Brain microvascular endothelial cell (primary cell): ENCODE results near the gene SLC6A16.

Experiments used
- DNase-seq: peaks from one replicate; pipeline ENCODE4 v3.0.0-alpha.2; 2020
- H3K27ac ChIP-seq: fragments of 250-450 bp; sonication (Bioruptor Pico); 2 replicates; pipeline ENCODE4 v1.5.1; 2020; ENCODE audit warnings: mild to moderate bottlenecking, moderate library complexity
- H3K27me3 ChIP-seq: fragments of 250-450 bp; sonication (Bioruptor Pico); replicated peaks from 2 replicates; pipeline ENCODE4 v1.5.1; 2020; ENCODE audit warnings: mild to moderate bottlenecking
- H3K36me3 ChIP-seq: fragments of 250-450 bp; sonication (Bioruptor Pico); replicated peaks from 2 replicates; pipeline ENCODE4 v1.5.1; 2020; ENCODE audit warnings: mild to moderate bottlenecking
- H3K4me3 ChIP-seq: 2 replicates; pipeline ENCODE4 v1.5.1; 2011; ENCODE audit warnings: low read depth, mild to moderate bottlenecking, control low read depth, low read length, moderate library complexity
- in situ Hi-C: cut with HindIII; loops from 2 replicates; pipeline ENCODE4 v1.10.0; 2017; ENCODE audit warnings: low sequenced_read_pairs, low pct_ligation_motif_present
- TF ChIP-seq, protein P1 (sequence below): IDR thresholded peaks from 2 replicates; pipeline ENCODE4 v1.5.1; 2011; ENCODE audit warnings: low read depth, mild to moderate bottlenecking, moderate library complexity, low read length, control low read depth, inconsistent platforms; ENCODE audit errors: missing control alignments

Gene SLC6A16

DNA sequence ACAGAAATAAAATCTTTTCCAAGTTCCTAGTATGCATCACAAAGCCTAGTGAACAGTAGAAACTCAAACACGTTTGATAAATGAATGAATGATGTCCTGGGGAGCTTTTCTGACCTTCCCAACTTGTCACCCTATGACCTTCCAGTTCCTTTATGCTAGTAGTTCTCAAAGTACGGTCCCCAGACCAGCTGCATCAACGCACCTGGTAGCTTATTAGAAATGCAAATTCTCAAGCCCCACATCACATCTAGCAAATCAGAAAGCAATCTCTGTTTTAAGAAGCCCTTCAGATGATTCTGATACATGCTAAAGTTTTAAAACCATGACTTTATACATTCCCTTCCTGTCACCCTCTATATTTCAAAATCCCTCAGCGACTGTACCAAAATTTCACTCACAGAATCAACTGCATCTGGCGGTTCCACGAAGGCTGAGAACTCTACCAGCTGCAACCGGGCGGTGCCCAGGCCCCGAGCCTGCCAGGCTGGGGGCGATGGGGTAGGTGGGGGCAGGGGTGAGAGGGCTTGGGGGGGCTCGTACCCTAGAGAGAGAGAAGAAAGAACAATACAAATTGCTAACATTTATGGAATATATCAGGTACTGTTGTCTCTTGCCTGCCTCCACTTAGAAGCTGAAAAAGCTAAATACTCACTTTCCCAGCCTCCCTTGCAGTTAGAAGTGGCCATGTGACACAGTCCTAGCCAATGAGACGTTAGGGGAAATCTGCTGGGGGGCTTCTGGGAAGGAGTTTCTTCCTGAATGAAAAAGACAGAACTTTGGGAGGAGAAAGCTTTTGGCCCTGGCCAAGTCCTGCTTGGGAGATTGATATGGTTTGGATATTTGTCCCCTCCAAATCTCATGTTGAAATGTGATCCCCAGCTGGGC is 23.6 kb upstream of the SLC6A16 start:
- TF ChIP-seq, protein P1, sequence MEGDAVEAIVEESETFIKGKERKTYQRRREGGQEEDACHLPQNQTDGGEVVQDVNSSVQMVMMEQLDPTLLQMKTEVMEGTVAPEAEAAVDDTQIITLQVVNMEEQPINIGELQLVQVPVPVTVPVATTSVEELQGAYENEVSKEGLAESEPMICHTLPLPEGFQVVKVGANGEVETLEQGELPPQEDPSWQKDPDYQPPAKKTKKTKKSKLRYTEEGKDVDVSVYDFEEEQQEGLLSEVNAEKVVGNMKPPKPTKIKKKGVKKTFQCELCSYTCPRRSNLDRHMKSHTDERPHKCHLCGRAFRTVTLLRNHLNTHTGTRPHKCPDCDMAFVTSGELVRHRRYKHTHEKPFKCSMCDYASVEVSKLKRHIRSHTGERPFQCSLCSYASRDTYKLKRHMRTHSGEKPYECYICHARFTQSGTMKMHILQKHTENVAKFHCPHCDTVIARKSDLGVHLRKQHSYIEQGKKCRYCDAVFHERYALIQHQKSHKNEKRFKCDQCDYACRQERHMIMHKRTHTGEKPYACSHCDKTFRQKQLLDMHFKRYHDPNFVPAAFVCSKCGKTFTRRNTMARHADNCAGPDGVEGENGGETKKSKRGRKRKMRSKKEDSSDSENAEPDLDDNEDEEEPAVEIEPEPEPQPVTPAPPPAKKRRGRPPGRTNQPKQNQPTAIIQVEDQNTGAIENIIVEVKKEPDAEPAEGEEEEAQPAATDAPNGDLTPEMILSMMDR: no peak

DNA sequence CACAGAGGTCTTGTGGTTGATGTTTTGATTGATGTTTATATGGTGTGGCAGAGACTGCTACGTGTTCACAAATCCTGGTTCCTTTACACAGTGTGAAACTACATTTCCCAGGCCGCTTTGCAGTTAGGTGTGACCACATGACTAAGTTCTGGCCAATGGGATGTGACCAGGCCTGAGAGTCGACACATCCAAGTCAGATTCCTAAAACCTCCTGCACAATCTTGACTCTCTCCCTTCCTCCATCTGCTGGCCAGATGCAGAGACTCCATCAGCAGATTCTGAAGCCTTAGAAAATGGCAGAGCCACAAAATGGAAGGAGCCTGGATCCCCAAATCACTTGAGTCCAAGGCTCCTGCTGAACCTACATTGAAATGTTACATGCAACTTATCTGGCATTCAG is 22.8 kb upstream of the SLC6A16 start:
- TF ChIP-seq, protein P1: peak; percentile 45
- Histone ChIP-seq H3K27ac (no peak overlapping the region), H3K36me3 (peaks cover 75% of the 10 kb centered on the region), H3K4me3 (no peak overlapping the region), H3K27me3 (no peaks in the 10 kb centered on the region)
- in situ Hi-C loops: no loop called here
- peak; percentile 54 for DNase-seq

More for the DNA sequence above, 23.6 kb upstream of the SLC6A16 start:
- Histone ChIP-seq H3K36me3 (peaks cover 72% of the 10 kb centered on the region), H3K27ac (no peak overlapping the region), H3K4me3 (no peak overlapping the region), H3K27me3 (no peaks in the 10 kb centered on the region)
- no peak for DNase-seq
- in situ Hi-C loops: no loop called here

DNA sequence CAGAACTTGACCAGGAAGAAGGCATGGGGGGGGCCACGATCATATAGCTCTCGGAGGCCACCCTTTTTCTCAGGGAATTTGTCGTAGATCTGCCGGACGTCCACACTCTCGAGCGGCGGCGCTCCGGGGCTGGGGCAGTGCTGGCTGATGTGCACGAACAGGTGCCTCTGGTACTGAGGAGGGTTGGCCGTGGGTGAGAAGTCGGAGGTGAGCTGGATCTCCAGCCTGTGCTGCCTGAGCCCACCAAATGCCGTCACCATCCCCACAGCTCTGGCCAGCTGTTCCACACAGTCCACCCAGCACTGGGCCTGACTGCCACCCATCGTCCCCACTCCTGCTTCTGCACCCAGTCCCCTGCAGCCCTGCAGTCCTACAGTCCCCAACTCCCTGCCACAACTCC is 22.2 kb upstream of the SLC6A16 start:
- H3K4me3 ChIP-seq: no peak overlapping the region
- in situ Hi-C loops: no loop called here
- TF ChIP-seq, protein P1: no peak
- no peaks in the 10 kb centered on the region for H3K27me3 ChIP-seq
- no peak for DNase-seq
- H3K27ac ChIP-seq: no peak overlapping the region
- peaks cover 73% of the 10 kb centered on the region for H3K36me3 ChIP-seq

DNA sequence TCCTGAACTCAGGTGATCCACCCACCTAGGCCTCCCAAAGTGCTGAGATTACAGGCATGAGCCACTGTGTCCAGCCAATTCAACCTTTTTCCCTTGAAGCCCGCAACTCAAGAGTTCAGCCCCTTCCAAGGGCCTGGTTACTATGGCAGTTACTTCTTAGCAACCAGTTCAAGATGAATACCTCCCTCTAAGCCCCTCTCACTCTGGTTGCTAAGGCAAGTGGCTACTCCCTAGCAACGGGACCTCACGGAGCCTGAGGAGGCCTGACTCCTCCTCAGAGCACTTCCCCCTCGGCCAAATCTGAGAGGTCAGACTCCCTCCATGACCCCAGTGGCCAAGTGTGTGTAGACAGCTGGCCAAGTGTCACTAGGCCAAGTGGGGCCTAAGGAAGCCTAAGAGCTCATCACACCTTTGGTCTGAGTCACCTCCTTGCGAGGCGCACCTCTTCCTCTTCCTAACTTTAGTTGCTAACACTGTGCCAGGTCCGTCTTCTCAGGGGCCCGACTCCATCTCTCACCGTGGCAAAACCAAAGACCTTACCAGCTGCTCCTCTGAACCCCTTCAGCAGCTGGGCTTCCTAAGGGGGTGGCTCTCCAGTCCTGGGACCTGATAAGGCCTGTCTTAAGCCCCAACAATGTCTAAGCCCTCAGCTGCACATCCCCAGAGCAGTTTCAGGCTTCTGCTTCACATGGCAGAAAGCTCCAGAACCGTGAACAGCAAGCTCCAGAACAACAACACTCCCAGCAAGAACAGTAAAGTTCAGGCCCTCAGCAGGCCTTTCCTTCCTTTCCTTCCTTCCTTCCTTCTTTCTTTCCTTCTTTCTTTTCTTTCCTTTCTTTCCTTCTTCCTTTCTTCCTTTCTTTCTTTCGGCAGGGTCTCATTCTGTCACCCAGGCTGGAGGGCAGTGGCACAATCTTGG is 19.8 kb upstream of the SLC6A16 start:
- TF ChIP-seq, protein P1: no peak
- Histone ChIP-seq H3K4me3 (no peak overlapping the region), H3K27ac (no peak overlapping the region), H3K27me3 (no peaks in the 10 kb centered on the region), H3K36me3 (peaks cover 69% of the 10 kb centered on the region)
- no peak for DNase-seq
- in situ Hi-C loops: no loop called here

DNA sequence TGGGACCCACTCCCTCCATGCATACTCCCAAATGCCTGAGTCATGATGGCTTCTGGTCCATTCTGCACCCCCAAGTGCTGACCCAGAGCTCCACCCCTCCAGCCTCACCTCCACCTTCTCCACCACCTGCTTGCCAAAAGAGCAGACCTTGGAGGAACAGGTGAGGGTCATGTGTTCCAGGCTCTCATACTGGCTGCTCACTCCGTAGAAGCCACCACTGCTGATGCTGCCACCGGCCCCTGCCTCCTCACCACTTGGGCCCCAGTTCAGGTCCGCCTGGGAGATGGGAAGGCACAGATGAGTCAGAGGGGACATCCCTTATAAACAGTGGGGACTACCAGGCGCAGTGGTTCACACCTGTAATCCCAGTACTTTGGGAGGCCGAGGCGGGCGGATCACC is 18.1 kb upstream of the SLC6A16 start:
- H3K36me3 ChIP-seq: peaks cover 58% of the 10 kb centered on the region
- no peak for DNase-seq
- in situ Hi-C loops: no loop called here

More for the DNA sequence above, 18.1 kb upstream of the SLC6A16 start:
- Histone ChIP-seq H3K4me3 (no peak overlapping the region), H3K27ac (no peak overlapping the region), H3K27me3 (no peaks in the 10 kb centered on the region)
- TF ChIP-seq, protein P1: no peak
